ENCODE results near the gene RAB7B.

The RAB7B gene

DNA sequence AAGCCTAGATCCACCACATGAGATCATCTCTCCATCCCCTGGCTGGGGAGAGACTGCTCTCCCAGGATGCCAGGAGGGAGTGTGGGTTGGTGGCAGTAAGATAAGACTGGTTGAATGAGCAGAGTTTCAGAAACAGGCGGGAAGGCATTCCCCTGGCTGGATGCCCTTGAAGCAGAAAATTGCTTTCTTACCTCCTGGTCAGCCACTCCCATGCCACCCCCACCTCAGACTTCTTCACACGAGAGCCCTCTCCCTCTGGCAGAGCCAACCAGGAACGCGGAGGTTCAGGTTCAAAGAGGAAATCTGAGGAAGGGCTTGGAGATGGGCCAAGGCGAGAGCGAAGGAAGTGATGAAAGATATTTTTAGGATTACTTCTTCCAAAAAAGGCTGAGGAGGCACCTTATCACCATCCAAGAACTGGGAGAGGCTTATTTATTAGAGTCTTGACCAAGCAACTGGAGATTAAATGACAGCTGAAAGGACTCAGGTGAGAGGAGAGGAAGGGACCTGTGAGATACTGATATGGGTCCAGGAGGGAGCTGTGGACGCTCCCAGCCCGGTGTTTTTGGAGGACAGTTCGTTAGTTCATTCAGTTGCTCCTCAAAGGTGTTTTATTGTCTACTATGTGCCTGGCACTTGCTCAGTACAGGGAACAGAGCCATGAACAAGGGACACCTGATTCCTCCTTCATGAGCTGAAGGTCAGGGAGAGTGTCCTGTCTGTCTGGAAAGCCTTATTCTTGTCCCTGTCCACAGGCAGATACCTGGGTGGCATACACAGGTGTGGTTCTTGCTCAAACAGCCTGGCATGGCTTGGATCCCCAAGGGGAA is 41.0 kb downstream of the RAB7B start:
- no peak overlapping the region for H3K4me3 ChIP-seq (ENCODE audit: low read depth, low read length)
- TF ChIP-seq MYC (IDR thresholded peaks at IDR 0.05; ENCODE audit: low read depth, low read length) (no peak), POLR2A (IDR thresholded peaks at IDR 0.05; ENCODE audit: extremely low read depth, insufficient read length) (no peak)
- TF ChIP-seq, protein P1, sequence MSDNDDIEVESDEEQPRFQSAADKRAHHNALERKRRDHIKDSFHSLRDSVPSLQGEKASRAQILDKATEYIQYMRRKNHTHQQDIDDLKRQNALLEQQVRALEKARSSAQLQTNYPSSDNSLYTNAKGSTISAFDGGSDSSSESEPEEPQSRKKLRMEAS (IDR thresholded peaks at IDR 0.05; ENCODE audit: low read depth, low read length): no peak
- TF ChIP-seq, protein P2, sequence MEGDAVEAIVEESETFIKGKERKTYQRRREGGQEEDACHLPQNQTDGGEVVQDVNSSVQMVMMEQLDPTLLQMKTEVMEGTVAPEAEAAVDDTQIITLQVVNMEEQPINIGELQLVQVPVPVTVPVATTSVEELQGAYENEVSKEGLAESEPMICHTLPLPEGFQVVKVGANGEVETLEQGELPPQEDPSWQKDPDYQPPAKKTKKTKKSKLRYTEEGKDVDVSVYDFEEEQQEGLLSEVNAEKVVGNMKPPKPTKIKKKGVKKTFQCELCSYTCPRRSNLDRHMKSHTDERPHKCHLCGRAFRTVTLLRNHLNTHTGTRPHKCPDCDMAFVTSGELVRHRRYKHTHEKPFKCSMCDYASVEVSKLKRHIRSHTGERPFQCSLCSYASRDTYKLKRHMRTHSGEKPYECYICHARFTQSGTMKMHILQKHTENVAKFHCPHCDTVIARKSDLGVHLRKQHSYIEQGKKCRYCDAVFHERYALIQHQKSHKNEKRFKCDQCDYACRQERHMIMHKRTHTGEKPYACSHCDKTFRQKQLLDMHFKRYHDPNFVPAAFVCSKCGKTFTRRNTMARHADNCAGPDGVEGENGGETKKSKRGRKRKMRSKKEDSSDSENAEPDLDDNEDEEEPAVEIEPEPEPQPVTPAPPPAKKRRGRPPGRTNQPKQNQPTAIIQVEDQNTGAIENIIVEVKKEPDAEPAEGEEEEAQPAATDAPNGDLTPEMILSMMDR (IDR thresholded peaks at IDR 0.05; ENCODE audit: low read depth, low read length): no peak
- no peak for DNase-seq (ENCODE audit: low read depth)

DNA sequence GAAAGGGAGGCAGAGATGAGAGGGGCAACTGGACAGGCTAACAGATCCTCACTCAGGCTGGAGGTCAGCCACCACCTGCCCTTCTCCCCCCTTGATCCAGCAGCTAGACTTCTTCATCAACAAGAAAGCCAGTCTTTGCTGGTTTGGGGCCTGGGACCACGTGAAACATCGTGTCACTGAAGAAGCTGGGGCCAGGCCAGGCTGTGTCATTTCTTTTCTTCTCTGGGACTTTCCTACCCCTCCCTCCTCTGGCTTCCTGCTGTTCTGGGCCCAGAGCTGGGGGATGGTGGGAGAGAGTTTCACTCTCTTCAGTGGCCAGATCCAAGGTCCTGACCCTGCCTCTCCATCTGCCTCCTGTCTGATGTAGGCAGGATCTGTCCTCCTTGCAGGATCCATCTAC is 41.8 kb downstream of the RAB7B start:
- DNase-seq (ENCODE audit: low read depth): no peak
- no peak overlapping the region for H3K4me3 ChIP-seq (ENCODE audit: low read depth, low read length)
- TF ChIP-seq, protein P2 (IDR thresholded peaks at IDR 0.05; ENCODE audit: low read depth, low read length): no peak
- no peak for TF ChIP-seq POLR2A (IDR thresholded peaks at IDR 0.05; ENCODE audit: extremely low read depth, insufficient read length)
- TF ChIP-seq, protein P1 (IDR thresholded peaks at IDR 0.05; ENCODE audit: low read depth, low read length): no peak
- no peak for TF ChIP-seq MYC (IDR thresholded peaks at IDR 0.05; ENCODE audit: low read depth, low read length)

DNA sequence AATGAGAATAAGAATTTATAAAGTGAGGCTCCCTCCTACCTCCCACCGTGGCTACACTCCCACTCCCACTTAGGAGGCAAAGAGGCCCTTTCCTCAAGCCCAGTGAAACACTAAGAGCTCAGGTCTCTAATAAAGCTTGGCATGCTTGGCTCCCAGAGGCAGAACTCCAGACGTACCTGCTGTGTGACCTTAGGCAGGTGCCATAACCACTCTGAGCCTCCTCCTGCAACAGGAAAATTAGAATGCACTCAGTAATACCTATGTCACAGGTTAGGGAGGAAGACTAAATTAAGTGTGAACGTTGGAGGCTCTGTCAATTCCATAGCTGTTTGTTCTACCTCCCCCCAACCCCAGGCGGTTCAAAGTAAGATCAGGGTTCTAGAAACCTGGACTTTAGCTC is 43.4 kb downstream of the RAB7B start:
- no peak overlapping the region for H3K4me3 ChIP-seq (ENCODE audit: low read depth, low read length)
- TF ChIP-seq, protein P1 (IDR thresholded peaks at IDR 0.05; ENCODE audit: low read depth, low read length): no peak
- no peak for DNase-seq (ENCODE audit: low read depth)

DNA sequence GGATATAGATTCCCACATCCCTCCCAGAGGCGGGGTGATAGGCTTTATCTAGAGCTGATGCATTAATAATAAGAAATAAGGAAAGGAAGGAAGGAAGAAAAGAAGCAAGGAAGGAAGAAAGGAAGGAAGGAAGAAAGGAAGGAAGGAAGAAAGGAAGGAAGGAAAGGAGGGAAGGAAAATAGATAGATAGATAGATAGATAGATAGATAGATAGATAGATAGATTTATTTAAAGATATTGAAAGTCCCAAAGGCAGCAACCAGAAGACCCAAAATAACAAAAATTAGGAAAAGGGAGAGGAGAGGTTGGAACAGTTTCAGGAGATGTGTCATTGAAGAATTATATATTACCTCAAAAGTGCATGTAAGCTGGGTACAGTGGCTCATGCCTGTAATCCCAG is 47.7 kb downstream of the RAB7B start:
- no peak for TF ChIP-seq POLR2A (IDR thresholded peaks at IDR 0.05; ENCODE audit: extremely low read depth, insufficient read length)
- no peak overlapping the region for H3K4me3 ChIP-seq (ENCODE audit: low read depth, low read length)
- DNase-seq (ENCODE audit: low read depth): no peak

DNA sequence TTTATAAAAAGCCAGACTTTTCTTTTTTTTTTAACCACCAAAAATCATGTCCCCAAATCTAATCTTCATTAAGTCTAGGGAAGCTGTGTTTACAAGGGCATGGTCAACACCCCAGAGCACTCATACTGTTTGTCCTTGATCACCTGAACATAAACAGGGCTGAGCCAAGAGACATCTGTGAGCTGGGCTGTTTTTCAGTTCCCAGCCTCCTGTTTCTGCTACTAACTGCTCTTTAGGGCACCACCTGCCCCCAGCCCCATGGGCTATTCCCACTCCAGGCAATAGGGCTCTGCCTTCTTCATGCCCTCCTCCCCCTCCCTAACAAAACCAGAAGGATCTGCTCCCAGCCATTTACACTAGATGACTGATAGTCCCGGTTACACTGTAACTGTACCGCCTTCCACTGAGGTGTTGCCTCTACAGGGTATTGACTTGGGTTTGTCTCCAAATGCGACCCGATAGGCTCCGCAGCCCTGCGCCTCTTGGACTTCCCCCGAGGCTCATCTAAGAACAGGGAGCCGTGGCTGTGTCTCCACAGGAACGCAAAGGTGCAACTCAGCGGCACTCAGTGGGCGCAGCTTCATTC is 48.3 kb downstream of the RAB7B start:
- DNase-seq (ENCODE audit: low read depth): no peak
- H3K4me3 ChIP-seq (ENCODE audit: low read depth, low read length): no peak overlapping the region
- no peak for TF ChIP-seq MYC (IDR thresholded peaks at IDR 0.05; ENCODE audit: low read depth, low read length)
- TF ChIP-seq, protein P1 (IDR thresholded peaks at IDR 0.05; ENCODE audit: low read depth, low read length): no peak
- TF ChIP-seq, protein P2 (IDR thresholded peaks at IDR 0.05; ENCODE audit: low read depth, low read length): no peak
- TF ChIP-seq POLR2A (IDR thresholded peaks at IDR 0.05; ENCODE audit: extremely low read depth, insufficient read length): no peak

DNA sequence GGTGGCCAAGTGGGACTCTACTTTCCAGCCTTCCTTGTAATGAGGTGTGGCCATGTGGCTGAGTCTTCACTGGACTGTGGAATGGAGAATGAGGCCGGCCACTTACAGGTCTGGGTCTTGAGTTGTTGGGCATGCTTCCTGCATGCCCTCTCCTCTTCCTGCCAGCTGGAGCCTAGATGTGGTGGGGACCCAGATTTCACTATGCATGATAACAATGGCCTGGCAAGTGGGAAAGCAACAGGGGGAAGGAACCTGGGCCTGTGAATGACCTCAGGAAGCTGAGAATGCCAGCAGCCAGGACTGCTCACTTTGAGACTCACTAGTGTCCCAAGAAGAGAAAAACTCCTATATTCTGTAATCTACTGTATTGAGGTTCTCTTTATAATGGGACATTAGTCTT is 51.4 kb downstream of the RAB7B start:
- H3K4me3 ChIP-seq (ENCODE audit: low read depth, low read length): no peak overlapping the region
- TF ChIP-seq POLR2A (IDR thresholded peaks at IDR 0.05; ENCODE audit: extremely low read depth, insufficient read length): no peak
- no peak for TF ChIP-seq MYC (IDR thresholded peaks at IDR 0.05; ENCODE audit: low read depth, low read length)
- TF ChIP-seq, protein P2 (IDR thresholded peaks at IDR 0.05; ENCODE audit: low read depth, low read length): no peak
- TF ChIP-seq, protein P1 (IDR thresholded peaks at IDR 0.05; ENCODE audit: low read depth, low read length): no peak
- DNase-seq (ENCODE audit: low read depth): no peak

Measured in NB4 (cell line).